GM21423 (cell line): ENCODE data around the gene ABHD4.
"Not testable (repeated sequence)": the region's sequence is repeated elsewhere in the genome, so short reads cannot be mapped to it uniquely, and the experiment has no call there.

Experiments used
- ATAC-seq: cut with Tn5 transposase; IDR thresholded peaks from one replicate; pipeline ENCODE4 v1.9.1; 2021; ENCODE audit warnings: mild to moderate bottlenecking, moderate library complexity; ENCODE audit not compliant: unreplicated experiment

ABHD4 gene

DNA sequence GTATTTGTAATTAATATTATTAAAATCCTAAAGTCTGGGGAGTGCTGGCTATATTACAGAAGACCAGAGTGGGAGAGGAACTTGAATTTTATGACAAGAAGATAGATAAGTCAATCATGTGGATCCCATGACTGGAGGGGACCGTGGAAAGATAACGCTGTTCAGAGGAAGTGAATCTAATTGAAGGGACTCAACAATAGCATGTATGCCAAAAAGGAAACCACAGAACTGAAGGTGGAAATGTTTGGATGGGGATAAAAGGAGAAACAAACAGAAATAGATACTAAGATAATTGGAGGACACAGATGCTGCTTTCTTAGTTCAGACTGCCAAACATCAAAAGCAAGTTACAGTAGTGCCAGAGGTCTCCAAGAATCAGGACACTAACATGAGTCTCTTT is 24.9 kb downstream of the ABHD4 start:
- no peak for ATAC-seq

DNA sequence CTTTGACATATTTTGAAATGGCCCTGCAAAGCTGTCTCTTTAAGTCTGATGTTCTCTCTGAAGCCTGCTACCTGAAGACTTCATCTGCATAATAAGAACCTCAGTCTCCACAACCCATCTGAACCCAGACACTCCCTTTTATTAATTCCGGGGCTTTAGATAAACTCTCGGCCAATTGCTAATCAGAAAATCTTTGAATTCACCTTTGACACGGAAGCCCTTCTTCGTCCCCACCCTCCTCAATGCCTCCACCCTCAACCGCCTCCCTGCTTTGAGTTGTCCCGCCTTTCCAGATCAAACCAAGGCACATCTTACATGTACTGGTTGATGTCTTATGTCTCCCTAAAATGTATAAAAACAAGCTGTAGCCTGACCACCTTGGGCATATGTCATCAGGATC is 28.5 kb downstream of the ABHD4 start:
- ATAC-seq = no peak

DNA sequence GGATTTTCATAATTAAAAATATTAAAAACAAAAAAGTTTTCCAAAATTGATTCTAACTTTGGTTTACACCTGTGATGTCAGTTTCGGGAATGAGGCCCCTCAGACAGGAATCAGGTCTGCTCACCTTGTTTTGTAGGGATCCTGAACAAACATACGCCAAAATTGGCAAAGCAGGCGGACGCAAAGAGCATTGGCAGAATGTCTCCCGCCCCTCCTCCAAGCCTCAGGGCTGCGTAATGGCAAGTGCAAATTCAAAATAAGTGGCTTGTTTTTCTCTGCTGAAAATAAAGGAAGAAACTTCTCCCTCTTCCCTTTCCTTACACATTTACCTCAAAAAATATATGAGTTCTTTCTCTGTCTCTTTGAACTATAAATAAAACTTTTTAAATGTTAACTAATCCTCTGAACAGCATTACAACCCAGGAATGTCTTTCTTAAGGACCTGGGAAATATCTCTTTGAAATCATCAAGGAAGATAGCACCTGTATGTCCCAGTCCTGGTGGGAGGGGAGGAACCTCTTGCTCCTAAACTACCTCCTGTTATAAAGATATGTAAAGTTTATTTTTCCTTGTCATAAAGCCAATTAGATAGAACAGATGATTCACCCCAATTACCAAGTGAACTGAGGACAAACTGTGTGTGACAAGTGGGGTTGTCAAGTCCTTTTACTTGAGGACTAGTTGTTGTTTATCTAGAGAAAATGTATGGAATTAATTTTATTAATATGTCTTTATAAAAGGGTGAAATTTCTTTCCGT is 29.6 kb downstream of the ABHD4 start:
- no peak for ATAC-seq

DNA sequence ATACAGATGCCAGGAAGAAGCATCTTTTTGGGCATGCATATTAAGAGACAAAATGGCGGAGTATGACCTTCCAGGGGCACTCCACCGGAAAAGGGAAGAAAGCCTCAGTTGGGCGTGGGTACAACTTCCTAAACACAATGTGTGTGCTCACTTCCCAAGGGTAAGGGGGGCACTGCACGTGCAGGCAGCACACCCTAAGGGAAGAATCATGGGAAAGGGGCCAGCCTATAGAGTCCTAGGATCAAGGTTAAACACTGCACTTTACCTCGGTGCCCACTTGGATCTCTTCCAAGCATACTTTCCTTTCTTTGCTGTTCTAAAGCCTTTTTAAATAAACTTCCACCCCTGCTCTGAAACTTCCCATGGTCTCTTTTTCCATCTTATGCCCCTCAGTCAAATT is 31.3 kb downstream of the ABHD4 start:
- ATAC-seq = no peak

DNA sequence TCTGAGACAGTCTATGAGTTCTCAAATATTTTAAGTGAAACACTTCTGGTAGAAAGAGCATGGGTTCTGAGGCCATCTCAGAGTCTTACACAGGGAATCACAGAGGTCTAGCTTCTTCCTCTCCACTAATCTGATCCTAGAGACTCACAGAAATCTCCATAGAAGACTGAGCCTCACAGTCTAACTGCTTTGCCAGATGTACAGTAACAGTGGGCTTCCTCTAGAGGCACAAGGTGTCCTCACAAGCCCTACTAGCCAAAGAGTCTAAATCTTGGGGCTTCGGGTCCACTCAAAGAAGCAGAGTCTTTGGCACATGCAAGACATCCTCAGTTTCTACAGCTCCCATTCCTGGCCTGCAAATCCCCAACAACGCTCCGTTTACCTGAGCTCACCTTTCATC is 32.0 kb downstream of the ABHD4 start:
- no peak for ATAC-seq

DNA sequence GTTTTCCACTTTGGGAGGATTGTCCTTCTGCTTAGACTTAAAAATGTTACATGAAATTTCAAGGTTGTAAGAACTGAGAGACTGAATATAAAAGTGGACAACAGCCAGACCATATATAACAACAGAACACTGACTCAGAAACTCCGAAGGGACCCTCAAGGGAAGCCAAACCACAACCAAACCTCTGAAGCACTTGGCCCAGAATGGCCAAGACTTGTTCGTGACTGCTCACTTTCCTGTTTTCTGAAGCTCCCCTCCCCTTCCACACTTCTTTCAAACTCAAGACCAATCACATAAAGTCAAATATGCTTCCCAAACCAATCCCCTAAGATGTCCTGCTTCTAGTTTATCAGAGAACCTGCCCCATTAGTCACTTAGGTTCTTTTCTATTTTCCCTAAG is 32.4 kb downstream of the ABHD4 start:
- no peak for ATAC-seq

DNA sequence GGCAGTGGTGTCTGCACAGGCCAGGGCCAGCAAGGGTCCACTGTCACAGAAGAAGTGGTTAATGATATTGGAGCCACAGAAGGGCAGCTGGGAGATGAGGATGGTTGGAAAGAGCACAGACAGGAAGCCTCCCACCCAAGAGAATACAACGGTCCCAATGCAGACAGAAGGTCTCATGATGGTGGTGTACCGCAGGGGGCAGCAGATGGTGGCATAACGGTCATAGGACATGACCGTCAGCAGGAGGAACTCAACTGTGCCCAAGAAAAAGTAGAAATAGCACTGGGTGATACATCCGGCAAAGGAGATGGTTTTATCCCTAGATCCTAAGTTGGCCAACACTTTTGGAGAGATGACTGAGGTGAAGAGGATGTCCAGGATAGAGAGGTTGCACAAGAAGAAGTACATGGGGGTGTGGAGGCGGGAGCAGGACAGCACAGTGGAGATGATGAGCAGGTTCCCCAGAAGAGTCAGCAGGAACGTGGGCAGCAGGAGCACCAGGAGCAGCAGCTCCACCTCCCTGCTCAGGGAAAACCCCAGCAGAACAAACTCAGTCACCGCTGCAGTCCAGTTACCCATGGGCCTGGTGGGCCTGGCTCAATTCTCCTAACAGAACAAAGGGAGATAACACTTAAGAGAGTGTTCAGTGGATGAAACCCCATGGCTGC is 36.3 kb downstream of the ABHD4 start:
- no peak for ATAC-seq

DNA sequence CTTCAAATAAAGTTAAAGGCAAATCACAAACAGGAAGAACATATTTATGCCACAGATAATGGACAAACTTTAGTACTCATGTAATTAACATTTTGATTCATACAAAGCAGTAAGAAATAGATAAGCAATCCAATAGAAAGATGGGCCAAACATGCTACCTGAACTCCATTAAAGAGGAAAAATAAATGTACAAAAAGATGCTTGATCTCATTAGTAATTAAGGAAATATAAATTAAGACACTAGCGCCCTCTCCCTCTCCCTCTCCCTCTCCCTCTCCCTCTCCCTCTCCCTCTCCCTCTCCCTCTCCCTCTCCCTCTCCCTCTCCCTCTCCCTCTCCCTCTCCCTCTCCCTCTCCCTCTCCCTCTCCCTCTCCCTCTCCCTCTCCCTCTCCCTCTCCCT is 37.9 kb downstream of the ABHD4 start:
- not testable (repeated sequence) for ATAC-seq

DNA sequence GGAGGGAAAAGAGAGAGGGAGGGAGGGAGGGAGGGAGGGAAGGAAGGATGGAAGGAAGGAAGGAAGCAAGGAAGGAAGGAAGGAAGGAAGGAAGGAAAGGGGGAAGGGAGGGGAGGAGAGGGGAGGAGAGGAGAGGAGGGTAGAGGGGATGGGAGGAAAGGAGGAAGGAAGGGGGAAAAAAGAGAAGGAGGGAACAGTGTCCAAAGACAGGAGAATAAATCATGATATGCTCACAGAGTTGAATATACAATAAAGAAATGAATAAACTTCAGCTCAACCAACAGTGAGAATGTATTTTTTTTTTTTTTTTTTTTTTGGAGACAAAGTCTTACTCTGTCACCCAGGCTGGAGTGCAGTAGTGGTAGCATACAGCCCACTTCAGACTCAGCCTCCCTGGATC is 42.1 kb downstream of the ABHD4 start:
- ATAC-seq = no peak

DNA sequence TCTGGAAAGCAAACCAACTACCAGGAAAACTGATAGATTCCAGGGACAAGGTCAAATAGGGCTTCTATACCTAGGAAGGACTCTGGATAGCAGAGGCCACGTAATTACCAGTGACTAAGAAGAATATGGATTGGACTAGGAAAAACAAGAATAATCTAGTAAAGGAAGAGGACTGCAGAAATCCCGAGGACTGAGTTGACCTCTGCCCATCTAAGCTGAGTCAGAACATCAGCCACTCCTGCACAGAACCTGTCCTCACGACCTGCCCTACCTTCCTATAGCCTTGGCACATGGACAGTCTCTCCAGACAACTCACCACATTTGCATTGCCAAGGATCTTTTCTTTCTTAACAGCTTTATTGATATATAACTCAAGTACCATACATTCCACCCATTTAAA is 43.7 kb downstream of the ABHD4 start:
- no peak for ATAC-seq

DNA sequence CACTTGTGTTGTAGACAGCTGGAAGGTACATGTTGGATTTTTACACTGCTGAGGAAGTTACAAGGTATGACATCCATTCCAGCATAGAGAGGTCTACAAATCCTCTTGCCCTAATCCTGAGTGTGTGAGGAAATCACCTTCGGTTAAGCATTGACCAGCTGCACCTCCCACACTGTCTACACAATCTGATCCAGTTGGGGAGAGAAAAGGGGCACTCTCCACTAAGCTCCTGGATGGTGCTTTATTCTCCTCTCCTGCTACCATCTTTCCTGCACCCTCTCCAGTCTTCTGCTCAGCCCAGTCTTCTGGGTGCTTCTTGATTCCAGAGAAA is 46.2 kb downstream of the ABHD4 start, which contains the start of gene OR6J1:
Gene OR6J1 (minus strand): TSS at position 48 of the 331 bp plus-strand sequence. CDS start 9,541 bp downstream, outside the sequence.
- no peak for ATAC-seq

DNA sequence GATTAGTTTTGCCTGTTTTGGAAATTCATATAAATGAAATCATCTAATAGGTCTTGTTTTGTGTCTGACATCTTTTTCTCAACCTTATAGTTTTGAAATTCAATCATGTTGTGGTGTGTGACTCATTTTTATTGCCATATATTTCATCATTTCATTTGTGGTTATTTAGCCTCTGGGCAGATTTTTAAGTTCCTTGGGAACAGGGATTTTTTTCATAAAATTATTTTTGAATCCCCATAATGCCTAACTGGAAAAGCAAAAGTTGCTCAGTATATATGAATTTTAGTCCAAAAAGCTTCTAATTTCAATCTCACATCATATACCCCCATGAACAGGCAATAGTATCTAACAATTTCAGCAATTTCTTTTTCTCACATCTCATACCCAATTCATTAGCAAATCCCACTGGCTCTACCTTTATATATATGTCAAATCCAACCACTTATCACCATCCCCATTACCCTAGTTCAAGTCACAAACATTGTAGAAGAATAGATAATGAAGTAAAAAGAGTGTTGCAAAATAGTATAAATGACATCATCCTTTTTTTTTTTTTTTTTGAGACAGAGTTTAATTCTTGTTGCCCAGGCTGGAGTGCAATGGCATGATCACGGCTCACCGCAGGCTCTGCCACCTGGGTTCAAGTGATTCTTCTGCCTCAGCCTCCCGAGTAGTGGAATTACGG is 48.6 kb downstream of the ABHD4 start:
- no peak for ATAC-seq

DNA sequence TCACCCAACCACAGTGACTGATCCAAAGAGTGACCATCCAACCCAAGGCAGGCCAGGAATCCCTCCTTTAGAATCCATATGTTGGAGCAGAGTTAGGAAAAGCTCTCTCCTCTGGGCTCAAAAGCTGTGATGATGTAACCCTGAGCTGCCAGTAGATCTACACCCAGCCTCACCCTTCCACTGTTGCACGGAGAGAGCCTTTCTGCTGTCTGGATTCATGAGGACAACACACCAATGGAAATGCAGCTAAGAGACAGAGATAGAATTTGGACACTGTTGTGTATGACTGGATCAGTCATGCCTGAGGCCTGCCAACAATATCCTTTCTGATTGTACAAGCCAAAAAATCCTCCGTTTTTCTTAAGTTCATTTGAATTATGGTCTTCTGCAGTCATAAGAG is 50.4 kb downstream of the ABHD4 start:
- ATAC-seq = no peak

DNA sequence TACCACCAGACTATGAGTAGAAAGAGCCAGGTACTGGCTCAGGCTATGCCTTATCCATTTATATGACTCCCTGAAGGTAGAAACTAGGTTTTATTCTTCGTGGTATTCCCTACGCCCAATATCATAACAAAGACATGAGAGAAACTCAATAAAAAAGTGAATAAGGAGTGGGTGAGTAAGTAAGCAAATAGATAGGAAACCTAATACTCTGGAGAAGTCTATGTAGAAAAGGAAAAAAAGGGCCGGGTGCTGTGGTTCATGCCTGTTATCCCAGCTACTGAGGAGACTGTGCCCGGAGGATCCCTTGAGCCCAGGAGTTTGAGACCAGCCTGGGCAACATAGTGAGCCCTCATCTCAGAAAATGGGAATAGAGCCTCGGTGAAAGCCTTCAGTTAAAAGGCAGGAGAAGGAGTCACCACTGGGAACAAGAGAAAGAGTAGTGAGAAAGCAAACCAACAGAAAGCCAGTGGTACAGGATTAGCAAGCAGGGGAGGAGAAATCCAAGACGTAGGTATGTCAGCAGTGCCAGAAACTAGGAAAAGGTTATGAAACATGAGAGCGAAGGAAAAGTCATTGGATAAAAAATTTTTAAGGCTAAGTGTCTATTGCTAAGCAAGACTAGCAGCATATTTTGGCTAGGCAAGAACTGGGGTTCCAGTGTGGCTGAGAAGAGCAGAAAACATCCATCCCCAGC is 52.1 kb downstream of the ABHD4 start:
- ATAC-seq = no peak

DNA sequence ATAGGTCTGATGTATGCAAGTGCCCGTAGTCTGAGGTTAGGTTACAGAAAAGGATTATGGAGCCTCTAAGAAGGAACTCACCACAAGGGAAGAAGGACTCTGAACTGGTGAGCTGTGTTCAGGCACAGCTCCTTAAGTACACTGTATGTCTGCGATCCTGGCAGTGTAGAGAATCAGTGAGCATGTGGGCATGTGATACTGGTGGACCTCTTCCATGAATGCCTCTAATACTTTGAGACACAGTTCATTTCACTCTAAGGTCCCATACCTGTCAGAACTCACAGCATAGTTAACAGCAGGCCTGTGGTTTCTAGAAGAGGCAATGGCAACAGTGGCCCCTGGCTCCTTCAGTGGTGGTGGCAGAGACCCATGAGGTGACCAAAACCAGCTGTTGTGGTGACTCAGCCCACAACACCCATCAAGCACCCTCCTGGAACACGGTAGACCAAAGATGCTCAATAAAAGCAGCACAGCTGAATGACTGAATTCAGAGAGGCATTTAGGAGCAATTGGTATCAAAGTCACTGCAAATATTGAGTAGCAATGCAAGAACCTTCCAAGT is 52.9 kb downstream of the ABHD4 start:
- ATAC-seq = no peak

DNA sequence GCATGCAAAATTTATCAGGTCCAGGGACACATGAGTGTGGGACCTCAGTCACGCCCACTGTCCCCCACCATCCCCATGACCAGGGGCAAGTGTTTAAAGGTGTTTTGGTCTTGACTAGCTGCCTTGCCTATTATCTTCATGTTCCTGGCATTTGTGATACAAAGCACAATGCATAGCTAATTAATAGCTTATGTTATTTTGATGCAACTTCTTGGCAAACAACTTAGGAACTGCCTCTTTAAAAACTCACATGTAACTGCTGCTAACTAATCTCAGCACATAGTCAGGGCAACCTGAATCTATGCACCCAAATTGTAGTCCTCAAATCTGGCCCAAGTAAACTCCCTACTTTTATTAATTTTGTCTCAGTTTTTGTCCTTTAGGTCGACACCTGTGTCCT is 53.5 kb downstream of the ABHD4 start:
- no peak for ATAC-seq

DNA sequence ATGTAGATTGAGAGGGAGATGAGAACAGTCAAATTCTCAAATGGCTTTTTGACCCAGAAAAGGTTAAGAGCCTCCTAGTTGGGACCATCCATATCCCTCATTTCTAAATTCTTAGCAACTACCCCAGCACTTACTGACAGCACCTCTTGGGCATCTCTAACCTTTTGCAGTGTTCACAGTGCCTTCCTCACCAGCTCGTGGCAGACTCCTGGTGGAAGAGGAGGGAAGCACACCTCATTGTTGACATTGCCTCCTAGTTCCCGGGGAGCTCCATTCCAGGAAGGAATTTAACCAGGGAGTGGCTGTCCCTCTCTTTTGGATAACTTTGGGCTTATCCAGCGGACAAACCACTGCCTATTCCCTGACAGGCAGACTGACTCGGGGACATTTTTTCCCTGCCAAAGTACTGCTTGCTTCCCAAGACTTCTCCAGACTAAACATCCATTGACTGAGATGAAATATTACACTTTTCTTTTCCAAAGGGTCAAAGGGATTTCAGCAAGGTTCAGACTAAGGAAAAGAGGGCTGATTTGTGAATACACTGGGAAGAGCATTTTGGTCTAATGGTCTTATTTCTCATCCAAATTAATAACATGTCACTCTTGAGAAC is 55.0 kb downstream of the ABHD4 start:
- no peak for ATAC-seq

DNA sequence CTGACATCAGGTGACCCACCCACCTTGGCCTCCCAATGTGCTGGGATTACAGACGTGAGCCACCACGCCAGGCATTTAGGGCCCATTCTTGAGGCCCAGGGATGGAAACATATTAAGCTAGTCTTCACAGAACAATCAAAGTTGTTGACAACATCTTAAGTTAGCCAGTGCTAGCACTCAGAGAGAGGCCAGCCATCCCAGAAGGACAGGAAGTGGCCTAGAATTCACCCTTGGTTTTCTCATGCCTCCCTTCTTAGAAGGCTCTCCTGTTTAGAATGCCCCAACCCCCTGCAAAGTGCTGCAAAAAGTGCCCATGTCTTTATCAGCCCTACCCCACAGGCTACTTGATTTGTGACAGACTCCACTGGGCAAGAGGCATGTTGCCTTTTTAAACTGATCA is 58.1 kb downstream of the ABHD4 start:
- ATAC-seq = no peak

DNA sequence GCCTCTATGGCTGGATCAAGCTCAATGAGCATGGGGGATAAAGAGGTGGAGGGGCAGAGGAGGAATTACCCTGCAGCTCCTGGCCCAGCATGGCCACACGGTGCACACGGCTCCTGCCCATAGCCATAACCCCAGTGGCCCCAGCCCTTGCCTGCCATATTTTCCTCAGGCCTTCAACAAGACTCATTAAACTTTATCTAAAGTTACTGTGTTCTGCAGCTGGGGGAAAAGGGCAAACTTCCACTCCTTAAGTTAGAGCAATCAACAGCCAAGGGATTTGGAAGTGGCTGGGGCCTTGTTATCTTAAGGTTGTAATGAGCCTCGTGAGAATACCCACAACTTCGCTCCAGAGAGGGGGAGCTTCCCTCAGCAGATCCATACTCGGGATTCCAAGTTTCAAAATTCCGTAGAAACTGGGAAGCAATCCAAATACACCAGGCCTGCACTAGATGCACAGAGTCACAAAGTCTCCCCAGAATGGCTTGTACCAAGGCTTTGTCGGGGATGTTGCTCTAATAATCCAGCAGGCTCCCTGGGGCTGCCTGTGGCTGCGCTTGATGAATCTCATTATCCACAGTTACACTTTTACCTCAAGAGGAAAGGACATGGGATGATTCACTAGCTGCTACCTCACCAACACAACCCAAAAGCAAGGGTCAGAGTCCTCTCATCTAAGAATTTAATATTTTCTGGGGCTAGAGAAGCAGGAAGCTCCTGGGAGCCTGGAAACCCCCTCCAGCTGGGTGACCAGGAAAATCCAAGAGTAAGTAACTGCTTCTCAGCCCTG is 59.0 kb downstream of the ABHD4 start:
- no peak for ATAC-seq

DNA sequence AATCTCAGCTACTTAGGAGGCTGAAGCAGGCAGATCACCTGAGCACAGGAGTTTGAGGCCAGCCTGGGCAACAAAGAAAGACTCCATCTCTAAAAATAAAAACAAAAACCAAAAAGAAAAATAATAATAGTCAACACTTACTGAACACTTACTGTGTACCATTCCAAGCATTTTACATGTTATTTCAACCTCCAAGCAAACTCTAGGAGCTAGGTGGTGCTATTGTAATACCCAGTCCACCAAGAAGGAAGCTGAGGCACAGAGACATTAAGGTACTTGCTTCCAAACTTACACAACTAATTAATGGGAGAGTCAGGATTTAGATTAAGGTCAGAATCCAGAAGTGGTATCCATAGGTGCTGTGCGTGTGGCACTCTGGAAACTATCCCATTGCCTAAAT is 59.8 kb downstream of the ABHD4 start:
- ATAC-seq = no peak
